ENCODE measurements around the gene TFIP11.

GRCh38 chr22:26453812-26454500 lies 58.3 kb downstream of the TFIP11 start:
- TF ChIP-seq CTCF (IDR thresholded peaks at IDR 0.05) (no peak), POLR2A (IDR thresholded peaks at IDR 0.05) (no peak)
